HUES64 (cell line): ENCODE data around the gene SLC28A1.

Experiments
- H3K27ac ChIP-seq: 2 replicates; pipeline ENCODE4 v1.7.0; 2013; ENCODE audit warnings: low read depth, low read length, inconsistent platforms
- H3K27me3 ChIP-seq: 2 replicates; pipeline ENCODE4 v1.6.1; 2013; ENCODE audit warnings: mild to moderate bottlenecking, low read length; ENCODE audit not compliant: insufficient read depth
- H3K36me3 ChIP-seq: 2 replicates; pipeline ENCODE4 v1.6.1; 2013; ENCODE audit warnings: mild to moderate bottlenecking, low read length; ENCODE audit not compliant: insufficient read depth
- H3K4me1 ChIP-seq: 2 replicates; pipeline ENCODE4 v1.6.1; 2013; ENCODE audit warnings: mild to moderate bottlenecking, low read length, moderate library complexity; ENCODE audit not compliant: insufficient read depth
- H3K4me3 ChIP-seq: 2 replicates; pipeline ENCODE4 v1.5.1; 2013; ENCODE audit warnings: mild to moderate bottlenecking, low read length, moderate library complexity
- H3K9ac ChIP-seq: 2 replicates; pipeline ENCODE4 v1.6.1; 2013; ENCODE audit warnings: mild to moderate bottlenecking, low read depth, low read length
- H3K9me3 ChIP-seq: 2 replicates; pipeline ENCODE4 v1.6.1; 2013; ENCODE audit warnings: low read depth, low read length; ENCODE audit not compliant: insufficient read depth
- WGBS: fragments of 150-250, 120-280 bp; methylation state at CpG from one replicate; pipeline ENCODE4 v1.1.7; 2013; ENCODE audit warnings: missing lambda C conversion rate; 5-methylcytosine and 5-hydroxymethylcytosine counted together

Gene SLC28A1

DNA sequence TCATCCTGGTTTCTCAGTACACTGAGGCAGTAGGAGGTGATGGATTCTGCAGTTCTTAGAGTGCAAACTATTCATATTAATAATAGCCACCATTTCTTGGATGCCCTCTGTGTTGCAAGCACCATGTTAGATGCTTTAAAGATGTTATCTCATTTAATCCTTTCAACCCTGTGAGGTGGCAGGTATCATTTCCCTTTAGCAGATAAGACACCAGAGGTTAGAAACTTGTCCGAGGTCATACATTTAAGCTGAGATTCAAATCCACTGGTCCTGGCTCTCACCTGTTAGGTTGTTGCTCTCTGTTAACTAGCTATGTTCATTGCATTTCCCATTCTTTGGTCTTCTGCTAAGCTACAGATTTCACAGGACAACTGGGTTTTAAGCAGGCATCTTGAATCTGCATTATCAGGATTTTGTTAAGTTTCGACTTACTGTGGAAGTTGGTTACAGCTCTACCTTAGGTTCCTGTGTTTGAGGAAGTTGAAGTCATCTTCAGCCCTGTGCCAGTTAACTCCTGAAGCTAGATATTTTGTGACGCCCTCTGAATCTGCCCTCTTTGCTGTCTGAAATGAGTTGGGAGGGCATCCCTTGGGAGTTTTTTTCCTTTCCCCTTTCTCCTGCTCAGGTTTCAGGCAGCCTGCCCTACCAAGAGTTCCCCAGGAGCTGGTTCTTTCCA, 103.6 kb downstream of the SLC28A1 start:
- Histone ChIP-seq H3K27me3 (peaks cover 22% of the 10 kb centered on the region), H3K9ac (no peak overlapping the region), H3K9me3 (no peaks in the 10 kb centered on the region), H3K36me3 (no peaks in the 10 kb centered on the region), H3K4me3 (no peak overlapping the region), H3K4me1 (peaks cover 8% of the 10 kb centered on the region), H3K27ac (no peak overlapping the region)
- WGBS: 89% methylated on average over 3 of the region's 3 CpGs

GRCh38 chr15:84988909-84989644, 104.6 kb downstream of the SLC28A1 start:
- 94% methylated on average over 2 of the region's 2 CpGs for WGBS
- H3K9me3 ChIP-seq: no peaks in the 10 kb centered on the region
- no peaks in the 10 kb centered on the region for H3K36me3 ChIP-seq
- H3K4me1 ChIP-seq: peaks cover 5% of the 10 kb centered on the region; the same call in 1 of the 2 replicates
- no peak overlapping the region for H3K9ac ChIP-seq
- H3K27ac ChIP-seq: no peak overlapping the region
- H3K4me3 ChIP-seq: no peak overlapping the region
- H3K27me3 ChIP-seq: peaks cover 12% of the 10 kb centered on the region

DNA sequence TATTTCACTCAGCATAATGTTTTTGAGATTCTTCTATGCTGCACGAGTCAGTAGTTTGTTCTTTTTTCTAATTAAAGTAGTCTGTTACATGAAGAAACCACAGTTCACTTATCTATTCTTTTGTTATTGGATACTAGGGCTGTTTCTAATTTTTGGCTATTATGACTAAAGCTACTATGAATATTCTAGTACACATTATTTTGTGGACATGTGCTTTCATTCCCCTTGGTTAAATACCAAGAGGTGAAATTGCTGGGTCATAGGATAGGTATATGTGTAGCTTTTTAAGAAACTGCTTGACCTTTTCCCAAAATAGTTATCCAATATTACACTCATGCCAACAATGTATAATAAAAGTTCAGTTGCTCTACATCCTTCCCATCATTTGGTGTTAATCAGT, 106.0 kb downstream of the SLC28A1 start:
- Histone ChIP-seq H3K9me3 (no peaks in the 10 kb centered on the region), H3K27ac (no peak overlapping the region), H3K9ac (no peak overlapping the region), H3K4me1 (peaks cover 5% of the 10 kb centered on the region; the same call in 1 of the 2 replicates), H3K36me3 (no peaks in the 10 kb centered on the region), H3K27me3 (no peaks in the 10 kb centered on the region), H3K4me3 (no peak overlapping the region)
- no CpG with 5 or more reads among the region's 1 CpG for WGBS

DNA sequence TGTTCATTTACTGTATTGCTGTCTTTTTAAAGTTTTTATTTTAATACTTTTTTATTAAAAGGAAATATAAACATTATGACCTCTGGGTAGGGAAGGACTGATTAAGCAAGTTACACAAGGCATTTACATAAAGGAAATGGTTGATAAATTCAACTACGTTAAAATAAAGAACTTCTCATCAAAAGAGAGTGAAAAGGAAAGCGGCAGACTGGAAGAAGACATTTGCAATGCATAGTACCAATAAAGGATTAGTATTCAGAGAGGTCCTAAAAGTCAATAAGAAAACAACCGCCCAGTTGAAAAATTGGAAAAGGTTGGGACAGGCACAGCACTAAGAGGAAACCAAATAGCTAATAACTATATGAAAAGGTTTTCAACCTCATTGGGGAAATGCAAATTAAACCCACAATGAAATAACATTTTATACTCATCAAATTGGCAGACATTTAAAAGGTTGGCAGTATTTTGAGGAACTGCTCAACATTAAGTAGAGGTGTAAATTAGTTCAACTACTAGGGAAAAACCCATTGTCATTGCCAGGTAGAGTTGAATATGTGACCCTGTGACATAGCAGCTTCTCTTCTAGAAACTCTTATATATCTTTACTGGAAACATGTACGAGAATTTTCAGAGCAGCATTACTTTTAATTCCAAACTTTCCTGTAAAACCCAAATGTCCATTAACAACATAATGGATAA, 106.7 kb downstream of the SLC28A1 start:
- no peaks in the 10 kb centered on the region for H3K36me3 ChIP-seq
- H3K9ac ChIP-seq: no peak overlapping the region
- 91% methylated on average over 3 of the region's 4 CpGs for WGBS

GRCh38 chr15:84992157-84992944, 107.9 kb downstream of the SLC28A1 start:
- H3K9ac ChIP-seq: no peak overlapping the region
- H3K27ac ChIP-seq: no peak overlapping the region
- no peaks in the 10 kb centered on the region for H3K9me3 ChIP-seq
- H3K27me3 ChIP-seq: no peaks in the 10 kb centered on the region
- H3K4me3 ChIP-seq: no peak overlapping the region
- 93% methylated on average over 4 of the region's 4 CpGs for WGBS
- H3K4me1 ChIP-seq: peaks cover 5% of the 10 kb centered on the region; the same call in 1 of the 2 replicates
- H3K36me3 ChIP-seq: no peaks in the 10 kb centered on the region

More for the DNA sequence above, 106.7 kb downstream of the SLC28A1 start:
- Histone ChIP-seq H3K4me3 (no peak overlapping the region), H3K9me3 (no peaks in the 10 kb centered on the region), H3K27ac (no peak overlapping the region), H3K27me3 (no peaks in the 10 kb centered on the region), H3K4me1 (peaks cover 5% of the 10 kb centered on the region; the same call in 1 of the 2 replicates)
